Smooth muscle cell (in vitro differentiated cells): ENCODE data around the gene PRR20G. TPM values are rescaled to one million over a fixed set of nuclear protein-coding genes. Genes with fewer than 3 reads are reported as not detected.

Experiments
- DNase-seq: peaks from one replicate; lab custom pipeline; 2025; ENCODE audit not compliant: unreplicated experiment; lab: John Stamatoyannopoulos, UW
- H2AFZ ChIP-seq: fragments of 200-600 bp; sonication (generic); 2 replicates; pipeline ENCODE4 v1.6.0; 2016; ENCODE audit warnings: antibody characterized with exemption, low read depth, mild to moderate bottlenecking
- H3F3A ChIP-seq: fragments of 200-600 bp; sonication (generic); 2 replicates; pipeline ENCODE4 v1.6.0; 2017; ENCODE audit warnings: antibody characterized with exemption, low read depth
- H3K27ac ChIP-seq: fragments of 200-600 bp; sonication (generic); 2 replicates; pipeline ENCODE4 v1.5.1; 2016; ENCODE audit warnings: low read depth, mild to moderate bottlenecking
- H3K27me3 ChIP-seq: fragments of 200-600 bp; sonication (generic); 2 replicates; pipeline ENCODE4 v1.6.1; 2016; ENCODE audit warnings: low read depth, mild to moderate bottlenecking
- H3K36me3 ChIP-seq: fragments of 200-600 bp; sonication (generic); 2 replicates; pipeline ENCODE4 v1.5.1; 2016; ENCODE audit warnings: low read depth
- H3K4me1 ChIP-seq: fragments of 200-600 bp; sonication (generic); 2 replicates; pipeline ENCODE4 v1.5.1; 2016; ENCODE audit warnings: low read depth
- H3K4me2 ChIP-seq: fragments of 200-600 bp; sonication (generic); 2 replicates; pipeline ENCODE4 v1.6.0; 2016; ENCODE audit warnings: mild to moderate bottlenecking
- H3K4me3 ChIP-seq: fragments of 200-600 bp; sonication (generic); 2 replicates; pipeline ENCODE4 v1.5.1; 2016; ENCODE audit warnings: mild to moderate bottlenecking
- H3K79me2 ChIP-seq: fragments of 200-600 bp; sonication (generic); 2 replicates; pipeline ENCODE4 v1.6.0; 2016; ENCODE audit warnings: low read depth, mild to moderate bottlenecking
- H3K9ac ChIP-seq: fragments of 200-600 bp; sonication (generic); 2 replicates; pipeline ENCODE4 v1.6.0; 2016; ENCODE audit warnings: low read depth
- H3K9me3 ChIP-seq: fragments of 200-600 bp; sonication (generic); replicated peaks from 2 replicates; pipeline ENCODE4 v1.5.1; 2016; ENCODE audit warnings: low read depth
- H4K20me1 ChIP-seq: fragments of 200-600 bp; sonication (generic); 2 replicates; pipeline ENCODE4 v1.6.0; 2016; ENCODE audit warnings: low read depth
- CTCF ChIP-seq: fragments of 200-600 bp; sonication (generic); IDR thresholded peaks from 2 replicates; pipeline ENCODE4 v1.5.1; 2017; ENCODE audit warnings: borderline replicate concordance, mild to moderate bottlenecking, antibody characterized with exemption; ENCODE audit not compliant: insufficient read depth, poor library complexity, severe bottlenecking
- WGBS: methylation state at CpG from one replicate; pipeline ENCODE4 v1.1.7; 2016; ENCODE audit warnings: low lambda C conversion rate; 5-methylcytosine and 5-hydroxymethylcytosine counted together
- polyA plus RNA-seq: library from polyadenylated mRNA; unstranded; fragments of >200 nt; fragmentation: Nextera tagmentation; extraction: Ambion mirVana; gene quantifications from 2 replicates; pipeline ENCODE4 v1.2.1, GENCODE V29; 2016
- total RNA-seq: library from RNA; depleted of rRNA; stranded (reverse); fragments of >200 nt; gene quantifications from 2 replicates; pipeline ENCODE4 v1.2.3, GENCODE V29; 2014

Gene PRR20G
- total and polyA plus RNA-seq, 2 experiments from 2014 or later = not detected

GRCh38 chr3:127286571-127287140, 1.2 kb downstream of the PRR20G start:
- Histone ChIP-seq H3K4me3 (no peak overlapping the region), H3K4me2 (no peak overlapping the region), H2AFZ (no peak overlapping the region), H4K20me1 (no peaks in the 10 kb centered on the region), H3K27ac (no peak overlapping the region), H3K79me2 (no peaks in the 10 kb centered on the region), H3F3A (no peaks in the 10 kb centered on the region), H3K4me1 (no peaks in the 10 kb centered on the region), H3K9ac (no peak overlapping the region), H3K27me3 (no peaks in the 10 kb centered on the region), H3K9me3 (no peaks in the 10 kb centered on the region), H3K36me3 (no peaks in the 10 kb centered on the region)
- TF ChIP-seq CTCF = no peak
- no peak for DNase-seq
- 84% methylated on average over 9 of the region's 9 CpGs for WGBS

GRCh38 chr3:127284258-127284657, 3.6 kb downstream of the PRR20G start:
- Histone ChIP-seq H3K4me1 (no peaks in the 10 kb centered on the region), H3K9me3 (no peaks in the 10 kb centered on the region), H3K4me3 (no peak overlapping the region), H3F3A (no peaks in the 10 kb centered on the region), H3K36me3 (no peaks in the 10 kb centered on the region), H3K27ac (no peak overlapping the region), H4K20me1 (no peaks in the 10 kb centered on the region), H3K27me3 (no peaks in the 10 kb centered on the region), H2AFZ (no peak overlapping the region), H3K9ac (no peak overlapping the region), H3K79me2 (no peaks in the 10 kb centered on the region), H3K4me2 (no peak overlapping the region)
- TF ChIP-seq CTCF = no peak
- 88% methylated on average over 12 of the region's 12 CpGs for WGBS
- no peak for DNase-seq

- H3K27ac ChIP-seq = no peak overlapping the region
- no peaks in the 10 kb centered on the region for H4K20me1 ChIP-seq
- no peaks in the 10 kb centered on the region for H3K36me3 ChIP-seq
- no peak overlapping the region for H3K4me2 ChIP-seq
- no peak for TF ChIP-seq CTCF
- no peaks in the 10 kb centered on the region for H3K27me3 ChIP-seq
- H2AFZ ChIP-seq = no peak overlapping the region
- H3K4me1 ChIP-seq = no peaks in the 10 kb centered on the region
- 72% methylated on average over 2 of the region's 2 CpGs for WGBS
- no peak overlapping the region for H3K4me3 ChIP-seq
- H3K79me2 ChIP-seq = no peaks in the 10 kb centered on the region
- no peak overlapping the region for H3K9ac ChIP-seq
- H3F3A ChIP-seq = no peaks in the 10 kb centered on the region
- no peak for DNase-seq
- H3K9me3 ChIP-seq = no peaks in the 10 kb centered on the region
Observed at GRCh38 chr3:127277561-127277960, 10.3 kb downstream of the PRR20G start.

- Histone ChIP-seq H4K20me1 (no peaks in the 10 kb centered on the region), H3K9me3 (no peaks in the 10 kb centered on the region), H2AFZ (no peak overlapping the region), H3K27me3 (no peaks in the 10 kb centered on the region), H3K79me2 (no peaks in the 10 kb centered on the region), H3K36me3 (no peaks in the 10 kb centered on the region), H3K4me2 (no peak overlapping the region), H3K4me3 (no peak overlapping the region), H3F3A (no peaks in the 10 kb centered on the region), H3K4me1 (no peaks in the 10 kb centered on the region), H3K9ac (no peak overlapping the region), H3K27ac (no peak overlapping the region)
- no peak for TF ChIP-seq CTCF
- no peak for DNase-seq
Observed at GRCh38 chr3:127276995-127277394, 10.9 kb downstream of the PRR20G start.
